GM18502 (cell line): ENCODE results near the gene NOL12.
"Not testable (repeated sequence)": the region's sequence is repeated elsewhere in the genome, so short reads cannot be mapped to it uniquely, and the experiment has no call there.

Experiments
- ATAC-seq: cut with Tn5 transposase; IDR thresholded peaks from one replicate; pipeline ENCODE4 v1.9.1; 2021; ENCODE audit warnings: mild to moderate bottlenecking; ENCODE audit not compliant: unreplicated experiment, poor library complexity

NOL12 gene

DNA sequence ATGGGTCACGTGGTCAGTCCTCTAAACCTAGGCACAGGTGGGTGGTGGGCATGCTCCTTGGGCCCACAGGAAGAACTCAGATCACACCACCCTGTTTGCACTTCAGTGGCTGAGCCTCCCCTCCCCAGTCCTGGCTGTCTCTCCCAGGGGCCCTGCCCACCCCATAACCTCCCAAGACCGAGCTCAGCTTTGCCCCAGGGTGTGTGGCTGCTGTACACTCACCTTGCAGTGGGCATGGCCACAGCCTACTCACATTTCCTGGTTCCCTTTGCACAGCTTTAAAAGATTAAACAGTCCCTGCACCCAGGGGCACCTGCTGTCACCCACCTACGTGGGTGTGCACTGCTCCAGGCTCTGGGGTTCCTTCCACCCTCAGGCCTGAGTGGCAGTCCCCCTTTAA is 24.5 kb downstream of the NOL12 start:
- no peak for ATAC-seq

DNA sequence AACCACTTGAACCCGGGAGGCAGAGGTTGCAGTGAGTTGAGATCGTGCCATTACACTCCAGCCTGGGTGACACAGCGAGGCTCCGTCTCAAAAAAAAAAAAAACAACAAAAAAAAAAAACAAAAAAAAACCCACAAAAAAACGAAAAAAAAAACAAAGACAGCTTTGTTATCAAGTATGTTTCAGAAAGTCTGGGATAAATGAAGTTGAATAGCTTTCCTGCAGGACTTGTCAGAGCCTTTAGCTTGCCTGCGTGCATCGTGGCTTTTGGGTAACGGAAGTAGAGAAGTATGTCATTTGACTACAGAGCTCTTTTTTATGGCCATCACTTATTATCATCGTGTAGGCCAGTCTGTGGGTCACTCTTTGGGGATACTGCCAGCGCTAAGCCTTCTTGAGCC is 25.3 kb downstream of the NOL12 start:
- ATAC-seq = no peak

DNA sequence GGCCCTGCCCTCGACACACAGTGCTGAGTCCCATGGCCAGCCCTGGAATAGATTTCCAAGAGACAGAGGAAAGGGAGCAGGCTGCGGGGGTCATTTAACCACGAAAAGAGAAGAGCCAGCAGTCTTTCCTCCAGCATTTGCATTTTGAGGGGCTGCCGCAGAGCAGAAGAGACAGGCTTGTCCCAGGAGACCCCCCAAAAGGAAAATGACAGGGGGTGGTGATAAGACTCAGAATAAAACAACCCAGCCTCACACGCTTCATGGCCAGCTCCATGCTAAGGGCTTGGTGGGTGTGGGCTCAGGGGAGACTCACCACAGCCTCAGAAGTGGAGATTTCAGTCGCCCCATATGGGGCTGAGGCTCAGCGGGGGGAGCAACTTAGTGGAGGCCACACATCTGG is 27.6 kb downstream of the NOL12 start:
- ATAC-seq = no peak

DNA sequence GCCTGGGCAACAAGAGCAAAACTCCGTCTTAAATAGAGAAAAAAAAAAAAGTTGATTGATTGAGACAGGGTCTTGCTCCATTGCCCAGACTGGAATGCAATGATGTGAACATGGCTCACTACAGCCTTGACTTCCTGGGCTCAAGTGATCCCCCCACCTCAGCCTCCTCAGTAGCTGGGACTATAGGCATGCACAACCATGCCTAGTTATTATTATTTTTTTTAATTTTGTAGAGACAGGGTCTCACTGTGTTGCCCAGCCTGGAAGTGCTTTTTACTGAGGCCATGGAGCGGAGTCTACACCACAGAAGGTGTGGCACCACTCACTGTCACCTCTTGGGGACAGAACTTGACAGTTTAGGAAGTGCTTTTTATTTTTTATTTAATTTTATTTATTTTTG is 28.5 kb downstream of the NOL12 start:
- no peak for ATAC-seq

DNA sequence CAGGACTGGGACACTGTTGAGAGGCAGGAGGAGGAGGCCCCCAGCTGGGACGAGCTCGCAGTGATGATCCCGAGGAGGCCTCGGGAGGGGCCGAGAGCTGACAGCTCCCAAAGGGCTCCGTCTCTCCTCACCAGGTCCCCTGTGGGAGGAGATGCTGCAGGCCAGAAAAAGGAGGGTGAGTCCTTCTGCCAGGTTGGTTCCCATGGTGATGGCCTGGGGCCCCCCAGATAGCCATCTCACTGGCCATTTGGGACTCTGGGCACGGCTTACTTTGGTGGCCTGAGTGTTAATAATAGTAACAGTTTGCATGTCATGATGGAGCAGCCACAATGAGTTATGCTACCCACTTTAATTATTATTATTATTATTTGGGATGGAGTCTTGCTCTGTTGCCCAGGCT is 29.6 kb downstream of the NOL12 start:
- no peak for ATAC-seq

DNA sequence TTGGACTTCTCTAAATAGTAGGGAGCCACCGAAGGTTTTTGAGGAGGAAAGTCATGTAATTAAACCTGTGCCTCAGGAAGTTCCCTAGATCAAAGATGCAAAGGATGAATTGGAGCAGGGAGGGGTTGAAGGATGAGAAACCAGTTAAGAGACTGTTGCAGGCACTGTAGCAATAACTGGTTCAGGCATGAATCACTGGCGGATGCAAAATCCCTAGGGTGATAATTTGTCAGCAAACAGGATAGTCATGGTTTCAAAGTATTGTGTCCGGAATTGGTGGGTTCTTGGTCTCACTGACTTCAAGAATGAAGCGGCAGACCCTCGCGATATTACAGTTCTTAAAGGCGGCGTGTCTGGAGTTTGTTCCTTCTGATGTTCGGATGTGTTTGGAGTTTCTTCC is 30.6 kb downstream of the NOL12 start:
- ATAC-seq = no peak

DNA sequence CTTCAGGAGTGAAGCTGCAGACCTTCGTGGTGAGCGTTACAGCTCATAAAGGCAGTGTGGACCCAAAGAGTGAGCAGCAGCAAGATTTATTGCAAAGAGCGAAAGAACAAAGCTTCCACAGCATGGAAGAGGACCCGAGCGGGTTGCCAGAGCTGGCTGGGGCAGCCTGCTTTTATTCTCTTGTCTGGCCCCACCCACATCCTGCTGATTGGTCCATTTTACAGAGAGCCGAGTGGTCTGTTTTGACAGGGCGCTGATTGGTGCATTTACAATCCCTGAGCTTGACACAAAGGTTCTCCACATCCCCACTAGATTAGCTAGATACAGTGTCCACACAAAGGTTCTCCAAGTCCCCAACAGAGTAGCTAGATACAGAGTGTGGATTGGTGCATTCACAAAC is 31.1 kb downstream of the NOL12 start:
- not testable (repeated sequence) for ATAC-seq

DNA sequence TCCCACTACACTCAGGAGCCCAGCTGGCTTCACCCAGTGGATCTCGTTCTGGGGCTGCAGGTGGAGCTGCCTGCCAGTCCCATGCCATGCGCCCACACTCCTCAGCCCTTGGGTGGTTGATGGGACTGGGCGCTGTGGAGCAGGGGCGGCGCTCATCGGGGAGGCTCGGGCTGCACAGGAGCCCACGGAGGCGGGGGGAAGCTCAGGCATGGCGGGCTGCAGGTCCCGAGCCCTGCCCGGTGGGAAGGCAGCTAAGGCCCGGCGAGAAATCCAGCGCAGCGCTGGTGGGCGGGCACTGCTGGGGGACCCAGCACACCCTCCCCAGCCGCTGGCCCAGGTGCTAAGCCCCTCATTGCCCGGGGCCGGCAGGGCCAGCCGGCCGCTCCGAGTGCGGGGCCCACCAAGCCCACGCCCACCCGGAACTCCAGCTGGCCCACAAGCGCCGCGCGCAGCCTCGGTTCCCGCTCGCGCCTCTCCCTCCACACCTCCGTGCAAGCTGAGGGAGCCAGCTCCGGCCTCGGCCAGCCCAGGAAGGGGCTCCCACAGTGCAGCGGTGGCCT is 31.7 kb downstream of the NOL12 start:
- not testable (repeated sequence) for ATAC-seq

DNA sequence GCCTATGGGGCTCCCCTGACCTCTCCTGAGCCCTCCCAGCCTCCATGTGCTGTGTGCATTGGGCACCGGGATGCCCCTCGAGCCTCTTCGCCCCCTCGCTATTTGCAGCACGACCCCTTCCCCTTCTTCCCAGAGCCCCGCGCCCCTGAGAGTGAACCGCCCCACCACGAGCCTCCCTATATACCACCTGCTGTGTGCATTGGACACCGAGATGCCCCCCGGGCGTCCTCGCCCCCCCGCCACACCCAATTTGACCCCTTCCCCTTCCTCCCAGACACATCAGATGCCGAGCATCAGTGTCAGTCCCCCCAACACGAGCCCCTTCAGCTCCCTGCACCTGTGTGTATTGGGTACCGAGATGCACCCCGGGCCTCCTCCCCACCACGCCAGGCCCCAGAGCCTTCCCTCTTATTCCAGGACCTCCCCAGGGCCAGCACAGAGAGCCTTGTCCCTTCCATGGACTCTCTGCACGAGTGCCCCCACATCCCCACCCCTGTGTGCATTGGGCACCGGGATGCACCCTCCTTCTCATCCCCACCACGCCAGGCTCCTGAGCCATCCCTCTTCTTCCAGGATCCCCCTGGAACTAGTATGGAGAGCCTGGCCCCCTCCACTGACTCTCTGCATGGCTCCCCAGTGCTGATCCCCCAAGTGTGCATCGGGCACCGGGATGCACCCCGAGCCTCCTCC is 39.6 kb downstream of the NOL12 start:
- no peak for ATAC-seq

DNA sequence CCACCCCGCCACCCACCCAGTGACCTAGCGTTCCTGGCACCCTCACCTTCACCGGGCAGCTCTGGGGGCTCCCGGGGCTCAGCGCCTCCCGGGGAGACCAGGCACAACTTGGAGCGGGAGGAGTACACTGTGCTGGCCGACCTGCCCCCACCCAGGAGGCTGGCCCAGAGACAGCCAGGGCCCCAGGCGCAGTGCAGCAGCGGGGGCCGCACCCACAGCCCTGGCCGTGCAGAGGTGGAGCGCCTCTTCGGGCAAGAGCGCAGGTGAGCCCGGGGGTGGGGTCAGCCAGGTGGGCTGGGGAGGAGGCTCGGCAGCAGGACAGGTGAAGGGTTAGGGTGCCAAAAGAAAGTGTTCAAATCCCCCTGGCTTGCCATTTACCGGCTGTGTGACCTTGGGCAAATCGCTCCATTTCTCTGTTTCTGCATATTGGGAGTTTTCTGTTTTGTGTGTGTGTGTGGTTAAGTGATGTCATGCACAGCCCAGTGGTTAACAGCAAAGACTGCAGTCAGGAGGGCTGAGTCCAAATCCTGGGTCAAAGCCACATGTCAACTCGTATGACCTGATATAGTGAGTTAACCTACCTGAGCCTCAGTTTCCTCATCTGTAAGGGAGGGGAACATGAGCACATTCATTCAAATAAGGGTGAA is 40.2 kb downstream of the NOL12 start:
- ATAC-seq = no peak

DNA sequence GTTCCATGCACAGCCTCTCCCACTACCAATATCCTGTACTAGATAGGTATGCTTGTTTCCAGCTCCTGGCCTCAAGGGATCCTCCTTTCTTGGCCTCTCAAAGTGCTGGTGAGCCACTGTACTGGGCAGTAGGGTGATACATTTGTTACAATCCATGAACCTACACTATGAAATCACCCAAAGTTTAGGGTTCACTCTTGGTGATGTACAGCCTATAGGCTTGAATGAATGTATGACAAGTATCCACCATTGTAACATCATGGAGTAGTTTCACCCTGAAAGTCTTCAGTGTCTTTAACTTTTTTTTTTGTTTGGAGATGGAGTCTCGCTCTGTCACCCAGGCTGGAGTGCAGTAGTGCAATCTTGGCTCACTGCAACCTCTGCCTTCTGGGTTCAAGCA is 42.5 kb downstream of the NOL12 start:
- ATAC-seq = no peak

DNA sequence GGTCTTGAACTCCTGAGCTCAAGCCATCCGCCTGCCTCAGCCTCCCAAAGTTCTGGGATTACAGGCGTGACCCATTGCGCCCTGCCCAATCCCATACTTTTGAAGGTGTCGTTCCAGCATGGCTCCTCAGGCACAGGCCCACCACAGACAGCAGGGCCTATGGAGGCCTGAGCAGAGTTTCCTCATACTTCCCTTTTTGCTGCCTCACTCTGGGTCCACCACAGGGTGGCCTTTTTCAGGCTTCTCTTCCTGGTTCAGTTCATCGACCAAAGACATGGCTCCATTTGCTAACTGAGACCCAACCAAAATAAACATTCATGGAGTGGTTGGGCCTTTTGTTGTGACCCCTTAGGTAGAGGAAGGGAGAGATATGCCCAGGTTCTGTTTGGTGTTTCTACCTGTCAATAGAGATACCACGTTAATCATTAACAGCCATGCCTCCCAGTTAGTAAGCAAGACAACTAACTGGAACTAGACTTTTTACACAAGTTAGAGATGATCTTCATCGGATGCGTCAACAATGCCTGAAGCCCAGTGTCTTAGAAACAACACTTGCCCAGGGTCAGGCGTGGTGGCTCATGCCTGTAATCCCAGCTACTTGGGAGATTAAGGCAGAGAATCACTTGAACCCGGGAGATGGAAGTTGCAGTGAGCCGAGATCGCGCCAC is 45.8 kb downstream of the NOL12 start:
- ATAC-seq = no peak

DNA sequence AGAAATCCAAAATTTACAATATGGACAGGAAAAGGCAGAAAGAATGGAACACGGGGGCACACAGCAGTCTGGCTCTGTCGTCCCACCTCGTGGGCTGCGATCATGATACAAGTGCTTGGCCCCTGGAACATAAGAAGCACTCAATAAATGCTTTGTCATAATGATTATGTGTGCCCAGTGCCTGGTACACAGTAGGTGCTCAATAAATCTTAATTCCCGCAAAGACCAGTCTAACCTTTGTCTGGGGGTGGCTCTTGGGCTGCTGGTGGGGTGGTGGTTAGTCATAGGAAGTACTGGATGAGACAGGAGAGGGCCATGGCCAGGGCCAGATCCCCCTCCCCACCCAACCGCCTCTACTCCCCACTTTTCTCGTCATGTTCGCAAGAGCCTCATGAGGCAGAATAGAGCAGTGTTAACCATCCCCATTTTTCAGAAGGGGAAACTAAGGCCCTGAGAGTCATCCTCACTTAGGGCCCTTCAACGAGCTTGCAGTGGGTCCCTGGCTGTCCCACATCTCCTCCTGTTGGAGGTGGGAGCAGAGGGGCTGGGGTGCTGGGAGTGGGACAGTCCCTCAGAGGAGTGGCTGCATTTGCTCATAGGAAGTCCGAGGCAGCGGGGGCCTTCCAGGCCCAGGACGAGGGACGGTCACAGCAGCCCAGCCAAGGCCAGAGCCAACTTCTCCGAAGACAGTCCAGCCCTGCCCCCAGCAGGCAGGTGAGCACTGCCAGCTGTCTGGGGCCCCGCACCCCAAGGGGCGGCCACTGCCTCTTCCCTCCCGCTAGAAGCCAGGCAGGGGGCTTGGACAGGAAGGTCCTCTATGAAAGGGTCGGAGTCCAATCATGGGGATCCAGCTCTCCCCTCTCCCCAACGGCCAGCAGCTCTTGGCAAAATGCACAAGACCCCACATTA is 46.8 kb downstream of the NOL12 start:
- no peak for ATAC-seq

DNA sequence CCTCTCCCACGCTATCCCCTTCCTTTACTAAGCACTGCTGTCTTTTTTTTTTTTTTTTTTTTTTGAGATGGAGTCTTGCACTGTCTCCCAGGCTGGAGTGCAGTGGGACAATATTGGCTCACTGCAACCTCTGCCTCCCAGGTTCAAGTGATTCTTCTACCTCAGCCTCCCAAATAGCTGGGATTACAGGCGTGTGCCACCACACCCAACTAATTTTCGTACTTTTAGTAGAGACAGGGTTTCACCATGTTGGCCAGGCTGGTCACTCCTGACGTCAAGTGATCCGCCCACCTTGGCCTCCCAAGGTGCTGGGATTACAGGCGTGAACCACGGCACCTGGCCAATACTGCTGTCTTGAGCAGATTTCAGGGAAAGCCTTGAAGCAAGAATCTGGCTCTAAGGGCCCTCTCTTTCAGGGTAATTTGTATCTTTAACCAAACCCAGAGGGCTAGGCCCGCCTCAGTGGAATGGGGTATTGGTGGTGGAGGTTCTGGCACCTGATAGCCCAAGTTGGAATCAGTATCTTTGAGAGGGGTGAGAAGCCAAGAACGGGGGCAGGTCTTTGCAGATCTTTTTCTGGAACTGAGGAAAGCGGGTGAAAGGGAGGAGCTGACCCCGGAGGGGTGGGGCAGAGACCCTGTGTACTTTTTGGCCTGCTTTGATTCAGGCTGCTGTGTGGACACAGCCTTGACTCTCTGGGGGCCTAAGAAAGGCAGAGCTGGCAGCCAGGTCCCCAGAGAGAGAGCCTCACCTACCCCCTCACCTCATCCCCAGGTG is 47.7 kb downstream of the NOL12 start:
- no peak for ATAC-seq

DNA sequence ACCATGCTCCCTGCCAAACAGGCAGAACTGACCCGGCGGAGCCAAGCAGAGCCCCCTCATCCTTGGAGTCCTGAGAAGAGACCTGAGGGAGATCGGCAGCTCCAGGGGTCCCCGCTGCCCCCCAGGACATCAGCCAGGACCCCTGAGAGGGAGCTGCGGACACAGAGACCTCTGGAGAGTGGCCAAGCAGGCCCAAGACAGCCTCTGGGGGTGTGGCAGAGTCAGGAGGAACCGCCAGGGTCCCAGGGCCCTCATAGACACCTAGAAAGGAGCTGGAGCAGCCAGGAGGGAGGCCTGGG is 48.2 kb downstream of the NOL12 start:
- ATAC-seq = no peak

DNA sequence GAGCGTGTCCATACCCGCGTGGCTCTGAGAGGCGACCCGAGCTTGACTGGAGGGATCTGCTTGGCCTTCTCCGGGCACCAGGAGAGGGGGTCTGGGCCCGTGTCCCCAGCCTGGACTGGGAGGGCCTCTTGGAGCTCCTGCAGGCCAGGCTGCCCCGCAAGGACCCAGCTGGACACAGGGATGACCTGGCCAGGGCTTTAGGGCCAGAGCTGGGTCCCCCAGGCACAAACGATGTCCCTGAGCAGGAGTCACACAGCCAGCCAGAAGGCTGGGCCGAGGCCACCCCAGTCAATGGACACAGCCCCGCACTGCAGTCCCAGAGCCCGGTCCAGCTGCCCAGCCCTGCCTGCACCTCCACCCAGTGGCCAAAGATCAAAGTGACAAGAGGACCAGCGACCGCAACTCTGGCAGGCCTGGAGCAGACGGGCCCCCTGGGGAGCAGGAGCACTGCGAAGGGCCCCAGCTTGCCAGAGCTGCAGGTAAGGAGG is 48.9 kb downstream of the NOL12 start:
- no peak for ATAC-seq

DNA sequence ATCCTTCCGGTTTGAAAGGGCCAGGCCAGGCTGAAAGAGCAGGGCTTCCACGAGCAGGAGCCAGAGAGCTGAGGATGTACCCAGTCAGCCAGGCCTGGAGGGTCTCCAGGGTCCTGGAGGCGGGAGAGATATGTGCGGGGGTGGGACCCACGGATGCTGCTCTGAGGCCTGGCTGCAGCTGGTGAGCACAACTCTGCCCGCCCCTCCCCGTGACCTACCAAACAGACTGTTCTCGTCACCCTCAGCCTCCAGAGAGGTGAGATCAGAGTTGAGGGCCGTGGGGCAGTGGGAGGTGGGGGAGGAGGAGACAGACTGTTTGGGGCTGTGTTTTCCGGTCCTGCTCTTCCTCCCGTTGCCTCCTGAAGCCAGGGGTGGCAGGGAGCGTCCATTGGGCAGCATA is 52.9 kb downstream of the NOL12 start:
- ATAC-seq = no peak

DNA sequence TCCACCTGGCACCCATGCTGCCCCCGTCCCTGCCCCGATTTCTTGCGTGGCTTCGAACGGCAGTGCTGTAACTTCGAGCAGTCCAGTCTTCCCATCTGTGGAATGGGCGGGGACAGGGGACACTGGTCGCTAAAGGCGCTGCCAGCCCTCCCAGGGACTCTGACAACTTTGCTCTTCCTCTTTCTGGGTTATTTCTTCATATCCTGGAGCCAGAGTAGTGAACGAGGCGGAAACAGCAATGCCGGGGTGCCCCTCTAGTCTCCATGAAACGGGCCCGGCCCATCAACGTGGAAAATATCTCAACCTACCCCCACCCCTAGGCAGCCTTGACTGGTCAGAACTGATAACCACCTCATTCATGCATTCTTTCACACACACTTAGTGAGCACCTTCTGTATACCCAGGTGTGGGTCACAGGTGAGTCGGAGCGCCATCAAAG is 53.5 kb downstream of the NOL12 start:
- no peak for ATAC-seq

DNA sequence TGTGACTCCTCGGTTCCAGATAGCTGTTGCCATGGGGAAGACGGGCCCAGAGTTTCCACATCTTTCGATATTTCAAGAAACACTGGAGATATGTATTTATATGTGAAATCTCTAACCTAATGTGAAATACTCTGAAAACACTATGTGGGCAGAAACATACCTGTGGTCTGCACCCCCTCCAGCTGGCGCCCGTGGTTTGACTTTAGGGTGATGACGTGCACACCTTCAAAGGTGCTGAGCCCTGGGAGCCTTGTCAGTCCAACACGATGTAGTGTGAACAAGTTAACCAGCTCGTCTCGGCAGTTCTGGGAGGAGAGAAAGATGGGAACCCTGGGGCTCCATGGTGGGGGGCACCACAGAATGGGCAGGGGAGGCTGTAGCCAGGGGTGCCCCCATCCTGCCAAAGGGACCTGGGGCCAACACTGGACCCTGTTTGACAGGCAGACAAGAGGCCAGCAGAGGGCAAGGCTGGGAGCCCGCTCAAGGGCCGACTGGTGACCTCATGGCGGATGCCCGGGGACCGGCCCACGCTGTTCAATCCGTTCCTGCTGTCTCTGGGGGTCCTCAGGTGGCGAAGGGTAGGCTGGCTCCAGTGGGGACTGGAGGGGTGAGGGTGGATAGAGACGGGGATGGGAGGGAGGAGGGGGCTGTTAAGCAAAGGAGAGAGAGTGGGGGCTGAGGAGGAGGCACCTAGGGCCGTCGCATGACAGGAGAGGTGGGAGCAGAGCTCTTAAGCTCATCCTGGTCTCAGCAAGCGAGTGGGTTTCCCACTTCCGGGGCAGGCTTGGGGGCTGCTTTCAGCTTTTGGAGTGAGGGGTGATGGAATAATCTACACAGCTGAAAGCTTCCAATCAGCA is 54.5 kb downstream of the NOL12 start:
- ATAC-seq = no peak
